Endothelial cell of umbilical vein (primary cell): Measurements from ENCODE around the gene CHRNA9. TPM values are rescaled to one million over a fixed set of nuclear protein-coding genes. Genes with fewer than 3 reads are reported as not detected.

Experiments
- BruUV-seq: library from RNA; stranded (reverse); fragments of 400-500 nt; replicated peaks from 2 replicates; lab custom pipeline; 2021; lab: Mats Ljungman, UMichigan
- CTCF ChIA-PET: fragments of 300-600, 350-600 bp; sonication (Branson Sonifier 250); formaldehyde crosslinking; loops from one replicate; lab custom pipeline; 2021; ENCODE audit warnings: antibody characterized with exemption, inconsistent platforms; lab: Charles Lee
- POLR2A ChIA-PET: fragments of 300-600, 350-600 bp; sonication (Branson Sonifier 250); formaldehyde crosslinking; loops from one replicate; lab custom pipeline; 2021; ENCODE audit warnings: antibody characterized with exemption, inconsistent platforms; lab: Charles Lee
- DNase-seq: peaks from one replicate; pipeline ENCODE4 v3.0.0-alpha.2; 2011; ENCODE audit warnings: low read depth, low spot score
- FAIRE-seq: peaks from 2 replicates; lab custom pipeline; 2011; peaks lifted over from hg19 to GRCh38; lab: Jason Lieb, UNC
- H2AFZ ChIP-seq: 2 replicates; pipeline ENCODE4 v1.6.0; 2012; ENCODE audit warnings: low read depth, low read length, control low read depth, inconsistent platforms
- H3K27ac ChIP-seq: 2 replicates; pipeline ENCODE4 v1.5.1; 2011; ENCODE audit warnings: low read depth, mild to moderate bottlenecking, control low read depth, low read length, moderate library complexity; ENCODE audit not compliant: insufficient read depth
- H3K27me3 ChIP-seq, 2 experiments: 2 replicates each; pipeline versions ENCODE4 v1.6.0 to v1.6.1; 2011; ENCODE audit warnings: low read length in 2 of 2, mixed read lengths in 1 of 2; ENCODE audit not compliant: control insufficient read depth in 2 of 2, insufficient read depth in 2 of 2
- H3K36me3 ChIP-seq, 2 experiments: 2 replicates in 1 of 2; 3 replicates in 1 of 2; pipeline ENCODE4 v1.5.1; 2011; ENCODE audit warnings: low read length in 2 of 2, mild to moderate bottlenecking in 1 of 2, moderate library complexity in 1 of 2; ENCODE audit not compliant: control insufficient read depth in 2 of 2, insufficient read depth in 2 of 2; ENCODE audit errors: extremely low read depth in 1 of 2
- H3K4me1 ChIP-seq: 3 replicates; pipeline ENCODE4 v1.5.1; 2011; ENCODE audit warnings: mild to moderate bottlenecking, low read length; ENCODE audit not compliant: control insufficient read depth, insufficient read depth; ENCODE audit errors: extremely low read depth
- H3K4me2 ChIP-seq: 2 replicates; pipeline ENCODE4 v1.6.1; 2011; ENCODE audit warnings: low read length, control low read depth, mixed read lengths; ENCODE audit not compliant: insufficient read depth
- H3K4me3 ChIP-seq, 3 experiments: fragments of 200-600 bp in 1 of 3; sonication (generic), shearing (Covaris generic) in 1 of 3; replicated peaks in 1 of 3; 2 replicates each; pipeline ENCODE4 v1.5.1; 2011 to 2016; ENCODE audit warnings: control low read depth in 3 of 3, low read length in 3 of 3, mild to moderate bottlenecking in 2 of 3, inconsistent platforms in 1 of 3, low read depth in 1 of 3, moderate library complexity in 1 of 3; ENCODE audit not compliant: insufficient read depth in 1 of 3
- H3K79me2 ChIP-seq: 2 replicates; pipeline ENCODE4 v1.6.0; 2012; ENCODE audit warnings: low read length, inconsistent platforms; ENCODE audit not compliant: control insufficient read depth, insufficient read depth
- H3K9ac ChIP-seq: replicated peaks from 2 replicates; pipeline ENCODE3; 2011; ENCODE audit warnings: low read length, control low read depth; ENCODE audit not compliant: insufficient read depth; ENCODE audit errors: extremely low read depth
- H3K9me1 ChIP-seq: replicated peaks from 3 replicates; pipeline ENCODE4 v1.6.0; 2011; ENCODE audit warnings: mild to moderate bottlenecking, low read length; ENCODE audit not compliant: control insufficient read depth, insufficient read depth; ENCODE audit errors: extremely low read depth
- H3K9me3 ChIP-seq: replicated peaks from 2 replicates; pipeline ENCODE4 v1.5.1; 2012; ENCODE audit warnings: low read length, inconsistent platforms; ENCODE audit not compliant: control insufficient read depth, insufficient read depth
- H4K20me1 ChIP-seq: replicated peaks from 2 replicates; pipeline ENCODE3; 2011; ENCODE audit warnings: mild to moderate bottlenecking, low read length; ENCODE audit not compliant: control insufficient read depth, insufficient read depth; ENCODE audit errors: extremely low read depth
- EZH2 ChIP-seq: IDR thresholded peaks from 2 replicates; pipeline ENCODE4 v1.6.1; 2012; ENCODE audit warnings: borderline replicate concordance, low read depth, mild to moderate bottlenecking, moderate library complexity, low read length, inconsistent platforms; ENCODE audit not compliant: severe bottlenecking
- GATA2 ChIP-seq: IDR thresholded peaks from 2 replicates; pipeline ENCODE4 v1.7.0; 2011; ENCODE audit warnings: low read depth, mild to moderate bottlenecking, moderate library complexity, mixed read lengths, low read length; ENCODE audit not compliant: insufficient read length, insufficient read depth
- JUN ChIP-seq: IDR thresholded peaks from 2 replicates; pipeline ENCODE4 v1.6.1; 2011; ENCODE audit warnings: borderline replicate concordance, low read depth; ENCODE audit not compliant: insufficient read length, insufficient read depth
- MAX ChIP-seq: IDR thresholded peaks from 2 replicates; pipeline ENCODE4 v1.6.1; 2011; ENCODE audit not compliant: insufficient read depth, insufficient read length
- MYC ChIP-seq: IDR thresholded peaks from one replicate; pipeline ENCODE4 v1.6.1; 2011; ENCODE audit warnings: mild to moderate bottlenecking, low read depth, low read length
- POLR2A ChIP-seq: IDR thresholded peaks from 2 replicates; pipeline ENCODE4 v1.6.1; 2012; ENCODE audit warnings: low read depth, mild to moderate bottlenecking, control low read depth, low read length
- POLR2AphosphoS5 ChIP-seq: IDR thresholded peaks from 2 replicates; pipeline ENCODE4 v1.6.1; 2012; ENCODE audit warnings: low read depth, mild to moderate bottlenecking, control low read depth, low read length, moderate library complexity; ENCODE audit not compliant: insufficient read depth
- dilution Hi-C: fragments of 300-500 bp; cut with MboI; formaldehyde crosslinking; loops from one replicate; pipeline ENCODE4 v1.15.0; 2019; ENCODE audit warnings: low sequenced_read_pairs; ENCODE audit not compliant: extremely low pct_ligation_motif_present
- intact Hi-C: fragments of 100-400 bp; cut with micrococcal nuclease; formaldehyde crosslinking; loops from one replicate; pipeline ENCODE4 v1.10.0; 2022
- polyA plus RNA-seq, 4 experiments: library from polyadenylated mRNA; depleted of rRNA in 3 of 4; stranded (reverse) in 3 of 4; unstranded in 1 of 4; fragments of >200 nt; gene quantifications; 2 replicates each; pipeline versions ENCODE4 v1.2.1 to v1.2.3, GENCODE V29; 2011 to 2012; ENCODE audit warnings: missing spikeins in 1 of 4
- total RNA-seq: library from RNA; stranded (reverse); gene quantifications from 2 replicates; pipeline ENCODE4 v1.2.3, GENCODE V29; 2021

Gene CHRNA9
- total and polyA plus RNA-seq, 2 donors (not counting 3 experiments of a cell fraction or from before 2014, with no cell fraction given) = not detected

- H3K36me3 ChIP-seq = no peaks in the 10 kb centered on the region
- ChIA-PET CTCF (interaction anchor here (1.1 to 4.0 kb wide), 2 partner anchors 15 kb away, joined by 3 to 21 read pairs; no protein-coding TSS in a partner anchor), POLR2A (no interaction called here)
- no peaks in the 10 kb centered on the region for H3K4me1 ChIP-seq
- no peaks in the 10 kb centered on the region for H3K9me3 ChIP-seq
- H2AFZ ChIP-seq = no peak overlapping the region
- H3K27me3 ChIP-seq = peaks cover 5 to 12% of the 10 kb centered on the region in 2 experiments
- no peak overlapping the region for H3K27ac ChIP-seq
- H3K4me2 ChIP-seq = no peak overlapping the region
- FAIRE-seq = no peak
- intact Hi-C loops = no loop called here
- TF ChIP-seq POLR2AphosphoS5 (no peak), JUN (no peak), MYC (no peak), GATA2 (no peak), MAX (no peak), POLR2A (no peak), EZH2 (no peak)
- dilution Hi-C loops = no loop called here
- no peak overlapping the region for H3K4me3 ChIP-seq
- H3K9me1 ChIP-seq = no peaks in the 10 kb centered on the region
- H3K79me2 ChIP-seq = no peaks in the 10 kb centered on the region
- no peak overlapping the region for H3K9ac ChIP-seq
- no TSS peak for BruUV-seq
- H4K20me1 ChIP-seq = no peaks in the 10 kb centered on the region
- DNase-seq = no peak
These were observed 3.2 kb upstream of the CHRNA9 start for GRCh38 chr4:40331961-40332360.

- H2AFZ ChIP-seq = no peak overlapping the region
- H3K4me1 ChIP-seq = no peaks in the 10 kb centered on the region
- no peaks in the 10 kb centered on the region for H4K20me1 ChIP-seq
- BruUV-seq = no TSS peak
- no peaks in the 10 kb centered on the region for H3K9me3 ChIP-seq
- no peaks in the 10 kb centered on the region for H3K79me2 ChIP-seq
- H3K4me3 ChIP-seq = no peak overlapping the region
- H3K36me3 ChIP-seq = no peaks in the 10 kb centered on the region
- H3K27ac ChIP-seq = no peak overlapping the region
- H3K9ac ChIP-seq = no peak overlapping the region
- DNase-seq (no peak), FAIRE-seq (no peak)
- ChIA-PET POLR2A (no interaction called here), CTCF (interaction anchor here (1.0 to 4.0 kb wide), 4 partner anchors 9 to 213 kb away, joined by 3 to 21 read pairs (median 4); no protein-coding TSS in a partner anchor)
- intact Hi-C loops (no loop called here), dilution Hi-C loops (no loop called here)
- no peak overlapping the region for H3K4me2 ChIP-seq
- peaks cover 3 to 8% of the 10 kb centered on the region in 2 experiments for H3K27me3 ChIP-seq
- no peak for TF ChIP-seq EZH2
- peak; percentile 29 for TF ChIP-seq JUN
- no peaks in the 10 kb centered on the region for H3K9me1 ChIP-seq
These were observed 1.2 kb upstream of the CHRNA9 start for GRCh38 chr4:40333921-40334352.
